ENCODE data around the gene XRCC6.
A peak's percentile ranks its signal among the peaks of the same experiment; 100 is the strongest.

XRCC6 gene

GRCh38 chr22:41688365-41689211, 67.5 kb downstream of the XRCC6 start, which contains the start of gene SNU13:
Gene SNU13 (minus strand): TSS chr22:41688867. CDS start chr22:41688796, 71 bp downstream.
- FAIRE-seq, result no peak

GRCh38 chr22:41690476-41690875, 69.4 kb downstream of the XRCC6 start:
- no peak for FAIRE-seq

- no peak for FAIRE-seq
Measured at GRCh38 chr22:41695211-41695610, 74.1 kb downstream of the XRCC6 start.

- no peak for FAIRE-seq
Measured at GRCh38 chr22:41696703-41697102, 75.6 kb downstream of the XRCC6 start.

- peak; percentile 9 for FAIRE-seq
Measured at GRCh38 chr22:41697126-41697775, 76.2 kb downstream of the XRCC6 start.

- FAIRE-seq, result no peak
Measured at GRCh38 chr22:41699264-41700107, 78.4 kb downstream of the XRCC6 start, which contains the start of gene MEI1. Gene MEI1 (plus strand): TSS chr22:41699503. CDS start chr22:41699539, 36 bp downstream.

GRCh38 chr22:41700108-41700364, 78.9 kb downstream of the XRCC6 start:
- FAIRE-seq, result no peak

- no peak for FAIRE-seq
Measured at GRCh38 chr22:41702763-41703162, 81.7 kb downstream of the XRCC6 start.

- FAIRE-seq, result no peak
Measured at GRCh38 chr22:41709341-41709740, 88.2 kb downstream of the XRCC6 start.

GRCh38 chr22:41713004-41713403, 91.9 kb downstream of the XRCC6 start:
- FAIRE-seq, result no peak

Measured in islet of Langerhans (tissue), 1 donor.